Measurements from ENCODE around the gene CXCL1. TPM values are rescaled to one million over a fixed set of nuclear protein-coding genes. Genes with fewer than 3 reads are reported as not detected.

CXCL1 gene
- total and polyA plus RNA-seq, 2 of the 13 experiments (the other 11 are each of a cell fraction or from before 2014, with no cell fraction given), result 0.15 TPM; not detected in 1

- ChIA-PET CTCF (ENCODE audit: low intra/inter-chr PET ratio, low total read pairs) (no interaction called here), POLR2A (no interaction called here)
- 0% methylated on average over 2 of the region's 2 CpGs for WGBS (ENCODE audit: low lambda C conversion rate)
- ATAC-seq (no peak), DNase-seq (ENCODE audit: low spot score) (no peak), FAIRE-seq (no peak)
- Histone ChIP-seq H3K27ac (ENCODE audit: extremely low read length, insufficient read depth, low read length) (no peak overlapping the region), H3K9me3 (ENCODE audit: low read length) (no peaks in the 10 kb centered on the region), H3K79me2 (ENCODE audit: insufficient read depth, low read length) (no peaks in the 10 kb centered on the region), H3K9ac (ENCODE audit: insufficient read depth, low read depth, low read length) (no peak overlapping the region), H3K4me2 (ENCODE audit: low read depth, low read length) (no peak overlapping the region), H3K27me3 (ENCODE audit: control insufficient read depth in 1 of 2, insufficient read depth in 2 of 2, low read length in 2 of 2) (no peaks in the 10 kb centered on the region), H3K4me1 (ENCODE audit: insufficient read depth, low read length) (no peaks in the 10 kb centered on the region), H3K4me3 (replicated peaks in 1 of 3; ENCODE audit: insufficient read depth in 1 of 3, low read depth in 2 of 3, low read length in 3 of 3) (no peak overlapping the region), H4K20me1 (ENCODE audit: insufficient read depth, low read length) (no peaks in the 10 kb centered on the region), H2AFZ (ENCODE audit: low read length) (no peak overlapping the region), H3K36me3 (replicated peaks in 1 of 2; ENCODE audit: control insufficient read depth in 1 of 2, insufficient read depth in 2 of 2, low read length in 2 of 2) (no peaks in the 10 kb centered on the region)
- in situ Hi-C loops (cut with HindIII; ENCODE audit: extremely low pct_ligation_motif_present, low pct_unique_long_range_greater_than_20kb) (no loop called here), intact Hi-C loops (cut with micrococcal nuclease; ENCODE audit: unreplicated experiment) (no loop called here)
- BruUV-seq (replicated peaks), result no TSS peak
- TF ChIP-seq ZNF577 (CRISPR knock-in tag; IDR thresholded peaks at IDR 0.05; ENCODE audit: borderline replicate concordance, low read depth) (no peak), REL (CRISPR knock-in tag; conservative IDR thresholded peaks at IDR 0.05) (no peak), RELA (CRISPR knock-in tag; IDR thresholded peaks at IDR 0.05) (no peak), ATM (IDR thresholded peaks at IDR 0.05; ENCODE audit: borderline replicate concordance) (no peak), ZNF570 (CRISPR knock-in tag; IDR thresholded peaks at IDR 0.05; ENCODE audit: borderline replicate concordance) (no peak), FIP1L1 (IDR thresholded peaks at IDR 0.05; ENCODE audit: borderline replicate concordance, insufficient read depth, low read depth, low read length) (no peak), PBX2 (CRISPR knock-in tag; IDR thresholded peaks at IDR 0.05) (no peak), PHF8 (CRISPR knock-in tag; IDR thresholded peaks at IDR 0.05) (no peak), BRCA1 (CRISPR knock-in tag; IDR thresholded peaks at IDR 0.05) (no peak), NFIB (CRISPR knock-in tag; IDR thresholded peaks at IDR 0.05; ENCODE audit: borderline replicate concordance) (no peak), DMTF1 (CRISPR knock-in tag; IDR thresholded peaks at IDR 0.05) (no peak)
Measured at GRCh38 chr4:73917081-73917501, 47.9 kb downstream of the CXCL1 start.

All from HepG2 (cell line).